ENCODE measurements around the gene DCST2.

DCST2 gene

DNA sequence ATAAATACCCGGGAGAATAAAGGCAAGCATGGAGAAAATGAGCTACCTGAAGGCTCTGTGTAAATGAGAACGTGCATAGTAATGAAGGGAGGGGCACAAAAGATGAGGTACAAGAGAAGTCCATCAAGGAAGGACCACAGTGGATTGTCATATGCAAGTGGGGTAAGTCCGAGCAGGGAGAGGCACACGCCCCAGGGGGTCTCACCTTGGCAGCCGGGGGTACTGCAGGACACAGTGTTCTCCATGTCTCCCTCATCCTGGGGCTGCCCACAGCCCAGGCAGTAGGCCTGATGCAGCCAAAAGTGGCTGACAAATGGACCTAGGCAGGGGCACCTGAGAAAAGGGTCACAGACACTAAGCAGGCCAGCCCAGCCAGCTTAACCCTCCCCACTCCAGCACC is 10.0 kb downstream of the DCST2 start:
- no peak for DNase-seq

DNA sequence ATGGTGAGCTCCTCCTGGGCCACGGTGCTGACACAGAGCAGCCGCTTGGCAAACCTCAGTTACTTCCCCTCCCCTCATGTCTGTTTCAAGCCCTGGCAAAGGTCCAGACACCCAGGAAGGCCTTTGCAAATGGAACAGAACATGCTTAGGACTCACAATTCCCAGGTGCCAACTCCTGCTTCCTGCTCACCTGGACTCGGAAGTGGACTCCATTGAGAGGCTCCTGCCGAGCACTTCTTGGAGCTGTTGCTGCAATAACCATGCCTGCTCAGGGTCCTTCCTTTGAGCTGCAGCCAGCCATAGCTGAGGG is 10.7 kb downstream of the DCST2 start:
- no peak for DNase-seq

DNA sequence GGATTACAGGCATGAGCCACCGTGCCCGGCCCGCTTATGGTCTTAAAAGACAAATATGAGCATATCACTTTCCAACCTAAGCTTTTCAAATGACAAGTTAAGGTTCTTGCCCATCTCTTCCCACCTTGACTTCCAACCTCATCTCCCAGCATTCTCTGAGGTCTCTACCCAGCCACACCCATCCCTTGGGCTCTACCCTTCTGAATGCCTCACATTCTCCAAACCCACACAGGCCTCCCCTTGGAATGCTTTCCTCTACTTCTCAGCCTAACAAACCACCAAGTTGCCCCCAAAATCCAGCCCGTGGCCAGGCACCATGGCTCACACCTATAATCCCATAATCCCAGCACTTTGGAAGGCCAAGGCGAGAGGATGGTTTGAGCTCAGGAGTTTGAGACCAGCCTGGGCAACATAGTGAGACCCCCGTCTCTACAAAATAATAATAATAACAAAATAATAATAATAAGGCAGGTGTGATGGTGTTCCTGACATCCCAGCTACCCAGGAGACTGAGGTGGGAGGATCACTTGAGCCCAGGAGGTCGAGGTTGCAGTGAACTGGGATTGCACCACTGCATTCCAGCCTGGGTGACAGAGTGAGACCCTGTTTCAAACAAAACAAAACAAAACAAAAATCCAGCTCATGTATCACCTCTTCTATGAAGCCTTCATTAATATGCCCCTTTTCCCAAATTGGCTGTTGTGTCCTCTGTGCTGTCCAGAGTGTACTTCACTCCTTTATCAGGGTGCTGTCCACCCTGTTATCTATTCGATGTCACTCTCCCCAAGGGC is 11.2 kb downstream of the DCST2 start:
- DNase-seq = no peak

DNA sequence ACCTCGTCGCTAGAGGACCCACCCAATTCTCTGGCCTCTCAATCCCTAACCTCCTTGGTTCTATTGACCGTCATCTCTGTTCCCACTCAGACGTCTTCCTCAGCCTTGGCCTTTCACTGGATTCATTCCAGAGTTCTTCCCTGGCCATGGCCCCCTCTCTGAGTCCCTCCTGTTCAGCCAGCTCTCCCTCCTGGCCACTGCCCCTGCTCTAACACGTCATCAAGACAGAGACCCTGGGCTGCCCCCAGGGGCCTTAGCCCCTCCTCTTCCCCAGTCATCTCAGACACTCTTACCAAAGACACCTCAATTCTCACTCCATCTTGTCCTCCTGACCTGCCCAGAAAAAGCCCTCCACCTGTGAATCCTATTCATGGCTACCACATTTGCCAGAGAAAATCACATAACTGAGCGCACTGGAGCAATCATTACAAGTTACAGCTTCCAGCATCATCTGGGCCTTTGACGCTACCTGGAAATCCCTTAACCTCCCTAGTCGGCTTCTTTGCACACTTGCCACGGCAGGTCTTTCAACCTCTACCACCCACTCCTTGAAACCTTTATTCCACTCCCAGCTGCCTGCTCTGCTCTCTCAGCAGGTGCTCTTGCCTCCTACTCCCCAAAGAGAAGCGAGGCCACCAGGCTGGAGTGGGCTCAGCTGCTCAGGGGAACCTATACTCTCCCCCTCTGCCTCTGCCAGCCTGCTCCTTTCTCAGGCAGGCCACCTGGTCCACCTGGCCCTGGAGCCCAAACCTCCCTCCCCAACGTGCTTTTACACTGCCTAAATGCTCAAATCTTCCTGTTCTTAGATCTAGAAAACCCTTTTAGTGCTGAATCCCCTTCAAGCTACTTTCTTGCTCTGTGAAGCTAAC is 14.0 kb downstream of the DCST2 start:
- no peak for DNase-seq

DNA sequence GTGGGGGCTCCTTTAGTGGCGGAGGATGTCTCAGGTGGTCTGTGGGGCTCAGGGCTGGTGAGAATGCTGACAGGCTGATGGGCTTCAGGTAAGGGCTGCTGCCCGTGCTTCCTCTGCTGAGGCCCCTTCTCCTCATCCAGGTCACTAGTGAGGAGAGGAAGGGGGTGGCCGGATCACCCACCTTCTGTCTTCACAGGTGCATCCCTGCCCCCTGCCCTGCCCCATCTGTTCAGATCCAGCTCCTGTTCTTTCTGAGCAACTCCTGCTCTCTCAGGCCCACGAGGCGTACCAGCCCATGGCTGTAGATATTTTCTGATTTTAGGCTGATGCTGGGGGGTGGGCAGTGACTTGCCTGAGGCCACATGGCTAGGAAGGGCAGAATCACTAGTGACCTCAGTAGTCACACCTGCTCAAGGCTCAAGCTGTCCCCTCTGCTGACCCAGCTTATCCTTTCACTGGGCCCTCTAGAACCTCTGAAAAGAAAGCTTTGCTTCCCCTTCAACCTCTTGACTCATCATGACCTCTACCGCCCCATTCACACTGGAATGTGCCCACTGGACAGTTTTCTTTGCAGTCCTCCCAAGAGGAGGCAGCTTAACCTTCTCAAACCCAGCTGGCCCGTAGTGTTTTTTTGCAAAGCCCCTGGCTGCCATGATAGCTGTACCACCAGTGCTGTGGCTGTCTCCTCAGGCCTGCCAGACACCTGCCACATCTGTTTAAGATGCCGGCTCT is 14.8 kb downstream of the DCST2 start:
- DNase-seq = no peak

DNA sequence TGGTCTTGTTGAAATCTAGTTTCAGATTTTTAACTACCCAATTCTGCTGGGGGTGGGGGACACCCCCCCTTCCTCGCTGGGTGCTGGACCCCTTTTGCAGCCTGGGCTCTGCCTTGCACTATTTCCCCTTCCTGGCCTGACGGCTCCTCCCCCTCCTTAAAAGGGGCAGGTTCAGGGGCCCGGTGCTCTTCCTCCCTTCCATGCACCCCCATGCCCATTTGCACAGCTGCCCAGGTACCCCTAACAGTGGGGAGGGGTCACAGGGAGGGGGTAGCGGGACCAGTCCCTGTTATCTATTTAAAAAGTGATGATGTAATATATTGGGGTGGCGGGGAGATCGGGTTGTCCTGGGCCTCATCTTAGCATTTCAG is 15.7 kb downstream of the DCST2 start:
- no peak for DNase-seq

DNA sequence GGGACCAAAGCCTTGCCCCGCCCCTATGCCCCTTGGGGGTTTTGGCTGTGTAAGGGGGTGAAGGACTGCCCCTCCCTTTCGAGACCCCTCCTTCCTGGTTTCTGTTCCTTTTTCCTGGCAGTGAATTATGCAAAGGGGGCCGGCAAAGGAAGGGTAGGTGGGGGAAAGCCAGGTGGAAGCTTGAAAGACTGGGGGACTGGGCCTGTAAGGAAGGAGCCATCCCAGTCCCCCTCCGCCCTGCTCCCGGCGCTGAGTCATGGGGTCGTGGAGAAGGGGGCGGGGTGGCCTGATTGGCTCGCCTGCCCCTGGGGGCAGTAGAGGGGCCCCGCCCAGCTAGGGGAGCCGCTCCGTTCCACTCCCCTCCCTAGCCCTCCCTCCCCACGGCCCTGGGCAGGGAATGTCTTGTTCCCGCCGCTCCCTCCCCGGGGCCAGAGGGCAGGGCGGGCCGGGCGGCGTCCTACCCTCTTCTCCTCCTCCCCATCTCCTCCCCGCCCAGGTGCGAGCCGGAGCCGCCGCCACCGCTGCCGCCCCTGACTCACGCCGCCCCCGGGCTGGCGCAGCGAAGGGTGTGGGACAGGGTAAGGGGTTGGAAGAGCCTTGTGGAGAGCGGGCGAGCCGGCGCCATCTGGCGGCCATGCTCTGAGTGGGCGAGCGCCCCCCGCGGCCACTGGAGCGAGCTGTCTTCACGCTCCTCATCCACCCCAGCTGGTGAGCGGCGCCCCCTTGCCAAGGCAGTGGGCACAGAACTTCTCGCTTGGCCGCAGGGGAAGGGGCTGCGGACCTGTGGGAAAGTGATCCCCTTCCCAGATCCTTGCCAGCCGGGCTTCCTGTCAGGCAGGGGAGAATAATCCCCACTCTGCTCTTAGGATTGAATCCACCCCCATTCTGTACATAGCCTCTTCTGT is 16.3 kb downstream of the DCST2 start:
- peak; percentile 88 to 89 for DNase-seq

DNA sequence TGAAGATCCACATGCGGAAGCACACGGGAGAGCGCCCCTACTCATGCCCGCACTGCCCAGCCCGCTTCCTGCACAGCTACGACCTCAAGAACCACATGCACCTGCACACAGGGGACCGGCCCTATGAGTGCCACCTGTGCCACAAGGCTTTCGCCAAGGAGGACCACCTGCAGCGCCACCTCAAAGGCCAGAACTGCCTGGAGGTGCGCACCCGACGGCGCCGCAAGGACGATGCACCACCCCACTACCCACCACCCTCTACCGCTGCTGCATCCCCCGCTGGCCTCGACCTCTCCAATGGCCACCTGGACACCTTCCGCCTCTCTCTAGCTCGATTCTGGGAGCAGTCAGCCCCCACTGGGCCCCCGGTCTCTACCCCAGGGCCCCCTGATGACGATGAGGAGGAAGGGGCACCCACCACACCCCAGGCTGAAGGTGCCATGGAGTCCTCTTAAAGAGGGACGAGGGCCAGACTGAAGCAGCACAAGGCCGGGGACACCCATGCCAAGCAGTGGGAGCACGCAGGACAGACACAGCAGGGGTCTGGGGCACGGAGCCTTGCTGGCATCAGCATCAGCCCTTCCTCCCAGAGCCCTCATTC is 17.2 kb downstream of the DCST2 start:
- peak; percentile 24 to 53 for DNase-seq

DNA sequence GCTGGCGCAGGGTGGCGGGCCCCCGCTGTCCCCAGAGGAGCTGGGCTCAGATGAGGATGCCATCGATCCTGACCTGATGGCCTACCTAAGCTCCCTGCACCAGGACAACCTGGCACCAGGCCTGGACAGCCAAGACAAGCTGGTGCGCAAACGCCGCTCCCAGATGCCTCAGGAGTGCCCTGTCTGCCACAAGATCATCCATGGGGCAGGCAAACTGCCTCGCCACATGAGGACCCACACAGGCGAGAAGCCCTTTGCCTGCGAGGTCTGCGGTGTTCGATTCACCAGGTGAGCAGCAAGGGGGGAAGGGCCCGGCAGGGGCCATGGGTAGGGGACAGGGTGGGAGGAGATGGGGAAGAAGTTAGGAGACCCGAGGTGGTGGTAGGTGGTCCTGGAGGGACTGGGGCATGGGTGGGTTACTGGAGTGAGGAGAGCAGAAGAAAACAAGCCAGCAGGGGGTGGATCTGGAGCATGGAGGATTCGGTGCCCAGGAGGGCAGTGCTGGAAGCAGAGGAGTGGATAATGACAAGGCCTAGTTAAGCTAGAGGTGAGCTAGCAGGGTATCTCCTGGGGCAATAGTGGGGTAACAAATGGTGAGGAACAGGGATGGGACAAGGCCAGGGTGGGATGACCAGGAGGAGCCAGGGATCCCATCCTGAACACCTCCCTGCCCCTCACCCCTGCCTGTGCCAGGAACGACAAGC is 17.9 kb downstream of the DCST2 start:
- DNase-seq = no peak

DNA sequence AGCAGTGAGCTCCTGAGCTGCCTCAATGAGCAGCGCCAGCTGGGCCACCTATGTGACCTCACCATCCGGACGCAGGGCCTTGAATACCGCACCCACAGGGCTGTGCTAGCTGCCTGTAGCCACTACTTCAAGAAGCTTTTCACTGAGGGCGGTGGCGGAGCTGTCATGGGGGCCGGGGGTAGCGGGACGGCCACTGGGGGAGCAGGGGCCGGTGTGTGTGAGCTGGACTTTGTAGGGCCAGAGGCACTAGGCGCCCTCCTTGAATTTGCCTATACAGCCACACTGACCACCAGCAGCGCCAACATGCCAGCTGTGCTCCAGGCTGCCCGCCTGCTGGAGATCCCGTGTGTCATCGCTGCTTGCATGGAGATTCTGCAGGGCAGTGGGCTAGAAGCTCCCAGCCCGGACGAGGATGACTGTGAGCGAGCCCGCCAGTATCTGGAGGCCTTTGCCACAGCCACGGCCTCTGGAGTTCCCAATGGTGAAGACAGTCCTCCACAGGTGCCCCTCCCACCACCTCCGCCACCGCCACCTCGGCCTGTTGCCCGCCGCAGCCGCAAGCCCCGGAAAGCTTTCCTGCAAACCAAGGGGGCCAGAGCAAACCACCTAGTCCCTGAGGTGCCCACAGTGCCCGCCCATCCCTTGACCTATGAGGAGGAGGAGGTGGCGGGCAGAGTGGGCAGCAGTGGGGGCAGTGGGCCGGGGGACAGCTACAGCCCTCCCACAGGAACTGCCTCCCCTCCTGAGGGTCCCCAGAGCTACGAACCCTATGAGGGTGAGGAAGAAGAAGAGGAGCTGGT is 18.7 kb downstream of the DCST2 start:
- no peak for DNase-seq

DNA sequence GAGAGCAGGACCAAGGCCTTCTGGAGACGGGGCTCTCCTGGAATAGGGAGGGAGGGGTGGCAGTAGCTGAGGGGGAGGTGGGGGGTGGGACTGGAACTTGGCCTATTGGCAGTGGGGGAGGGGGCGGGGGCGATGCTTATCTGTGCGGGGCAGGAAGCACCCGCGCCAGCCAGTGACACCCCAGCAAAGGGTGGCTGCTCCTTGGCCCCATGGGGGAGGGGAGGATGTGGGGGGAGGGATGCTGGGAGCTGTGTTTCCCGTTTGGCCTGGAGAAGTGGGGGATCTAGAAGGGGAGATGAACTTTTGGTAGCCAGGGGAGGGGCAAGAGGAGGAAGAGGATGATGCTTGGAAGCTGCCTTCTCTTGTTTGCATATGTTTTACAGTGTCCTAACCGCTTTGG is 19.9 kb downstream of the DCST2 start:
- peak in 1 of 2 donors; percentile 44 for DNase-seq

DNA sequence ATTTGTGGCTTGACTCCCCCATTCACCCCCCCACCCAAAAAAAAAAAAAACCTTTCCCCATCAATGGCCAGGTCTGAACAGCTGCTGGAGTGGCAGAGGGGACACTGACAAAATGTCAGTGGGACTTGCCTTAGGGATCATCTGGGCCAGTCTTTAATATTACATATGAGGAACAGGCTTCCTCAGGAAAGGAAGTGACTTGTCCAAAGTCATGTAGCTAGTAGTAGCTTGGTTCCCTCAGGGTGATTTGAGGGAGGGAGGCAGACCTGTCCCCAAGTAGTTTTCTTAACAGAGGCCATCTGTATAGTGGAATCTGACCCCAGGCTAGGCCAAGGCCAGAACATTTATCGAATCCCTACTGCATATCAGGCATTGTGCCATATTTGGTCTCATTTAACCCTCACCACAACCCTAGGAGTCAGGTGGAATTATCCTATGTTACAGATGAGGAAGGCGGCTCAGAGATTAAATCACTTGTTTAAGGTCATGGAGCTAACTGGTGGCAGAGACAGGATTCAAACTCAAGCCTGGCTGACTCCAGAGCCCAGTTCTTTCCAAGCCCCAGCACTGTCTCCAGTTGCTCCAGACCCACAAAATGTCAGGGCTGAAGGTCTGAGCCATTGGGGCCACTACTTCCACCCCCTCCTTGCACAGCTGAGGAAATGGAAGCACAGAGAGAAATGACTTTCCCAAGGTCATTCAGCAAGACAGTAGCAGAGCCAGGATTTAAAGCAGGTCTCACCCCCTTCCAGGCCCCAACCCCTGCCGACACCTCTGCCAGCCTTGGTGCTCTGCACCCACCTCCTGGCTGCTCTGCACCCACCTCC is 20.6 kb downstream of the DCST2 start:
- DNase-seq = peak in 1 of 2 donors; percentile 16

DNA sequence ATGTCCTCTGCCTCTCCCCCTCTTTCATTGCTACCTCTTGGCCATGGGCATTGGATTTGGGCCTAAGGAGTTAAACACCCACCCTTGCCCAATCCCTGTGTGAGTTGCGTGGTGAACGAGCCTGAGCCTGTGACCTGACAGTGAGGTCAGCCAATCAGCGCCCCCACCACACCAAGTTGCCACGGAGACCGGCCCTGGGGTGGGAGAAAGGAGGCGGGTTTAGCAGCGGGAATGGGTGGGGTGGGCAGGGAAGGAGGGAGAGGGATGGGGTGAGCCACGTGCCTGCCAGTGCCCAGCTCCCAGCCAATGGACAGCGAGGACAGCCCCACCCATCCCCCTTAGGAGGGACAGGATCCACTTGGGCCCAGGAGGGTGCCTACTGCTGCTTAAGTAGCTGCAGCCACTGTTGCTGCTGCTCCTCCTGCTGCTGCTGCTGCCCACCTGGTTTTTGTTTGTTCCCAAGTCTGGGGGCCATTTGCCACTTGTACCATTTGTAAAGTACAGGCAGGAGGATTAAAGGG is 21.5 kb downstream of the DCST2 start:
- DNase-seq = peak; percentile 41 to 58

DNA sequence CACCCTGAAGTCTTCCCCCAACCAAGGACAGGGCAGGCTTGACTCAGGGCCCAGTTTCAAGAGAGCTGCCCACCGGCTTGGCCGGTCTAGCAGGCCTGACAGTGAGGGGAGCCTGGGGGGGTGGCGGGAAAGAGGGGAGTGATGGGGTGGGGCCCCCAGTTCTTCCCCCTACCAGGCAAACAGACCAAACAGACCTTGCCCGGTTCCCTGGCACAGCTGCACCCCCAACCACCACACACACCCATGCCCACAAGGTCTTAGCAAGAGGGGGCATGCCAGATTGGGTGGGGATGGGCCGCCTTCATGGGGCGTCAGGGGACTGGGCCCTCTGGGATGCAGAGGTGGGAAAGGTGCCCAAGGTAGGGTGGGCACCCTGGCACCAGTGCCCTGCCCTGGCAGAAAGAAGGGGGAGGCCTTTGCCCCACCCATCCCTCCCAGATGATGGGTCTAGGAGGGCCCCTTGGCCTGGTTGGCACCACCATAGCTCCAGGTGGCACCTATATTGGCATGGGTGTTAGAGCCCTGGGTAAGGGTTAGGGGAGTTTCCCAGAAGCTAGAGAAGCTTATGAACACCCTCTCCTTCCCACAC is 22.1 kb downstream of the DCST2 start:
- DNase-seq = no peak

DNA sequence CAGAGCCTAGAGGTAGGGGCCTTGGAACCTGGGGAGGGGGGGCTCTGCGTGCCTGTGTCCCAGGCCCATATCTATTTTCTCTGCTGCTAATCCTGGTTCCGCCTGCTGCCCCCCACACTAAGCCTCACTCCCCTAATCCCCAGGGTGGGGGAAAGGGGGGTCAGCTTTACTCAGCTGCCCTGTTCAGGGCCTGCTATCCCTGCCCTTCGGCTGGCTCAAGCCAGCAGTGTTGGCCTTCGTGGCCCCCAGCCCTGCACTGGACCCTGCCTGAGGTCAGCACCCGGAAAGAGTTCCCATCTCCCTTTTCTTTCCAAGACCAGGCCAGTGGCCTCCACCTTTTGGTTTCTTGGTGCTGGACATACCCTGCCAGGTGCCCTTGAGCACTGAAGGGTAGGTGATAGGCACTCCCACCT is 22.6 kb downstream of the DCST2 start:
- no peak for DNase-seq

DNA sequence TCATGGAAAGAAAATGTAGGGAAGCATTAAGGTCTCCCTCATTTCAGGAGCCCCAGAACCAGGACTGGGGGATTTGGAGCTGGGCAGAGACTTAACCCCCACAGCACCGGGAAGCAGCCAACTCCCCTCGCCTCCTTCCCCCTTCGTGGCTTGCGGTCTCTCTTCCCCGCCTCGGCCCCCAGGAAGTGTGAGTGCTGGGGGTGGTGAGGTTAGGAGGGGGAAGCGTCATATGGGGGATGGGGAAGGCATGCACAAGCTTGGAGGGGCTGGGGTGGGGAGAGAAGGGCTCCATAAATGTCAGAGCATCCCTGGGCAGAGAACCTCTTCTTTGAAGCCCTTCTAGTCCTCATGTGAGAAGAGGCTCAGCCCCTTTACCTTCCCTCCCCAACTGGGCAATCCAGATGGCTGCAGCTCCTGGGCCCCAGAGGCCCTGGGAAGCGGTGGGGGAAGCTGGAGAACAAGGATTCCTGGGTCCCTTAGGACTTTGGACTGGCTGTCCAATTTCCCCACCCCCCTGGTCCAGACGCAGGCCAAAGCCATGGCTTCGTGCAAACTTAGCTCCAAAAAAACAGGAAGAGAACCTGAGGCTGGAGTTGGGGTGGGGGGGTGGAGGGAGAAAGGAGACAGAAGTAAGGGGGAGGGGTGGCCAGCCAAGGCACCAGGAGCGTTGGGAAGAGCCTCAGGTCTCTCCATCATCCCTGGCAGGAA is 23.2 kb downstream of the DCST2 start:
- peak in 1 of 2 donors; percentile 37 for DNase-seq

DNA sequence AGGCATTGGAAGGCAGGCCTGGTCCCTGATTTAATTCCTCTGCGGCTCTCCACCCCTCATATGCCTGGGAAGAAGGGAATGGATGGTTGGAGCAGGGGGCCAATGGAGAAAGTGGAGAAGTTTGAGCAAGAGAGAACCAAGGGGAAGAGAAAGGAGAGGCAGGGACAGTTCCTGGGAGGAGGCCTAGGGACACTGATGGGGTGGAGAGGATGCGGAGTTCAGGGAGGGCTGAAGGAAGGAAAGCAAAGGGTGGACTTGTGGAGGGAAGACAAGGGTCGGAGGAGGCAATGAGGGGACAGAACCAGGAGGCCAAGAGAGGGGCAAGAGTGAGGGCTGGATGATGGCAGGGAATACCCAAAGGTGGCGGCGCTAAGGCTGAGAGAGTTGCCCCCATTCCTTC is 23.8 kb downstream of the DCST2 start:
- DNase-seq = no peak

DNA sequence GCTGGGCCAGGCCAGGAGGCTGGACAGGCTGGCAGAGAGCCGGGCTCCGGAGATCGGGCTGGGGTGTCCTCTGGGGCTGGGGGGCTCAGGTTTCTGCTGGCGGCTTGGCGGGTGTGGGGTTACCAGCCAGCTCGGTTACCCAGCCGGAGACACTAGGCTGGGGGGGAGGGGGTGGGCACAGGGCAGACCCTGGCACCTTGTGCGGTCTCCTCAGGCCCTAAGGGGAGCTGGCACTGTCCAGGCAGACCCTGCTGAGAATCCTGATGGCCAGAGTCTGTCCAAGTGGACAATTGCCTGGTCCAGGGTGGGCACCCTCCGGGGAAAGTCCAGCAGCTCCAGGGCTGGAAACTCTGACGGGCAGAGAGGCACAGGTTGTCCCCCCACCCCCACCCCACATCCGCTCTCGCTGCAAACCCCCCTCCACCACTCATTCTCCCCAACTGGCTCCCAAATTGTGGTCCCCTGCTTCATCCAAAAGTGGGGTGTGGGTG is 24.3 kb downstream of the DCST2 start:
- DNase-seq = no peak

All from CD4-positive, alpha-beta T cell treated with Interleukin-1 beta for 1 hour (primary cell).